GM23338 (cell line): ENCODE data around the gene OR3A2. TPM values are rescaled to one million over a fixed set of nuclear protein-coding genes. Genes with fewer than 3 reads are reported as not detected.

Experiments
- ATAC-seq: fragments of 200-7000 bp; cut with Tn5 transposase; 3 replicates; pipeline ENCODE4 v1.9.1; 2020
- DNase-seq: peaks from one replicate; pipeline ENCODE4 v3.0.0-alpha.2; 2015; ENCODE audit warnings: low spot score
- H2AFZ ChIP-seq: fragments of 200-600 bp; sonication (generic); 2 replicates; pipeline ENCODE4 v1.8.0; 2016; ENCODE audit warnings: antibody characterized with exemption, mild to moderate bottlenecking, moderate library complexity
- H3F3A ChIP-seq: fragments of 200-600 bp; sonication (generic); replicated peaks from 2 replicates; pipeline ENCODE4 v1.8.0; 2017; ENCODE audit warnings: antibody characterized with exemption, mixed run types, low read depth
- H3K27ac ChIP-seq: fragments of 200-600 bp; sonication (generic); 2 replicates; pipeline ENCODE4 v1.6.1; 2016; ENCODE audit warnings: low read depth
- H3K27me3 ChIP-seq: fragments of 200-600 bp; sonication (generic); 2 replicates; pipeline ENCODE4 v1.8.0; 2016; ENCODE audit warnings: mild to moderate bottlenecking, mixed run types, moderate library complexity; ENCODE audit not compliant: insufficient read depth
- H3K36me3 ChIP-seq: fragments of 200-600 bp; sonication (generic); 2 replicates; pipeline ENCODE4 v1.8.0; 2016; ENCODE audit warnings: mild to moderate bottlenecking; ENCODE audit not compliant: insufficient read depth
- H3K4me1 ChIP-seq: fragments of 200-600 bp; sonication (generic); 2 replicates; pipeline ENCODE4 v1.8.0; 2016; ENCODE audit warnings: mild to moderate bottlenecking, moderate library complexity; ENCODE audit not compliant: insufficient read depth
- H3K4me2 ChIP-seq: fragments of 200-600 bp; sonication (generic); 2 replicates; pipeline ENCODE4 v1.7.1; 2017; ENCODE audit warnings: mixed run types
- H3K4me3 ChIP-seq: fragments of 200-600 bp; sonication (generic); 2 replicates; pipeline ENCODE4 v1.6.1; 2016; ENCODE audit warnings: mixed run types
- H3K79me2 ChIP-seq: fragments of 200-600 bp; sonication (generic); replicated peaks from 2 replicates; pipeline ENCODE4 v1.8.0; 2017; ENCODE audit warnings: mild to moderate bottlenecking; ENCODE audit not compliant: insufficient read depth
- H3K9me2 ChIP-seq: fragments of 200-600 bp; sonication (generic); 2 replicates; pipeline ENCODE4 v1.8.0; 2017; ENCODE audit not compliant: insufficient read depth
- H4K20me1 ChIP-seq: fragments of 200-600 bp; sonication (generic); replicated peaks from 2 replicates; pipeline ENCODE4 v1.8.0; 2017; ENCODE audit warnings: mild to moderate bottlenecking; ENCODE audit not compliant: insufficient read depth
- H3K27ac Mint-ChIP-seq: 2 replicates; pipeline ENCODE4 v1.8.0; 2020; ENCODE audit warnings: inconsistent platforms, mild to moderate bottlenecking, moderate library complexity, mixed read lengths
- H3K27me3 Mint-ChIP-seq: 3 replicates; pipeline ENCODE4 v1.8.0; 2022; ENCODE audit warnings: low read depth, mild to moderate bottlenecking, moderate library complexity, mixed read lengths, inconsistent platforms; ENCODE audit not compliant: insufficient read depth, poor library complexity
- H3K36me3 Mint-ChIP-seq: 3 replicates; pipeline ENCODE4 v1.8.0; 2021; ENCODE audit warnings: low read depth, mild to moderate bottlenecking, inconsistent platforms, moderate library complexity, mixed read lengths
- H3K4me1 Mint-ChIP-seq: 3 replicates; pipeline ENCODE4 v1.8.0; 2020; ENCODE audit warnings: mild to moderate bottlenecking, inconsistent platforms, mixed read lengths
- H3K4me3 Mint-ChIP-seq: 3 replicates; pipeline ENCODE4 v1.8.0; 2021; ENCODE audit warnings: moderate library complexity, mild to moderate bottlenecking, inconsistent platforms, mixed read lengths
- H3K9me3 Mint-ChIP-seq: 3 replicates; pipeline ENCODE4 v1.8.0; 2020; ENCODE audit warnings: moderate library complexity, mild to moderate bottlenecking, inconsistent platforms, mixed read lengths
- CREB1 ChIP-seq: fragments of 250-450 bp; sonication (Bioruptor Pico); IDR thresholded peaks from 2 replicates; pipeline ENCODE4 v1.5.0; 2020; ENCODE audit warnings: low read depth, mild to moderate bottlenecking, moderate library complexity
- EZH2 ChIP-seq: fragments of 200-600 bp; sonication (generic); IDR thresholded peaks from one replicate; pipeline ENCODE4 v1.8.0; 2017; ENCODE audit warnings: antibody characterized with exemption, mild to moderate bottlenecking, low read depth; ENCODE audit not compliant: unreplicated experiment
- EZH2phosphoT487 ChIP-seq: fragments of 200-600 bp; sonication (generic); IDR thresholded peaks from one replicate; pipeline ENCODE4 v1.8.1; 2018; ENCODE audit warnings: antibody characterized with exemption; ENCODE audit not compliant: unreplicated experiment
- JUNB ChIP-seq: IDR thresholded peaks from one replicate; pipeline ENCODE4 v1.6.1; 2016; ENCODE audit warnings: antibody characterized with exemption; ENCODE audit not compliant: unreplicated experiment
- NANOG ChIP-seq: IDR thresholded peaks from 2 replicates; pipeline ENCODE4 v1.6.1; 2016; ENCODE audit warnings: antibody characterized with exemption, borderline replicate concordance
- POLR2AphosphoS5 ChIP-seq: IDR thresholded peaks from 2 replicates; pipeline ENCODE4 v1.6.1; 2016; ENCODE audit warnings: antibody characterized with exemption, low read depth
- STAT1 ChIP-seq: IDR thresholded peaks from one replicate; pipeline ENCODE4 v1.6.1; 2016; ENCODE audit warnings: antibody characterized with exemption; ENCODE audit not compliant: unreplicated experiment
- ZNF114 ChIP-seq: fragments of 250-450 bp; sonication (Bioruptor Pico); IDR thresholded peaks from 2 replicates; pipeline ENCODE4 v1.5.0; 2020; ENCODE audit warnings: mild to moderate bottlenecking, moderate library complexity
- ZNF331 ChIP-seq: fragments of 250-450 bp; sonication (Bioruptor Pico); IDR thresholded peaks from 2 replicates; pipeline ENCODE4 v1.5.0; 2020; ENCODE audit warnings: low read depth, mild to moderate bottlenecking, moderate library complexity
- polyA plus RNA-seq: library from polyadenylated mRNA; unstranded; fragments of >200 nt; fragmentation: Nextera tagmentation; extraction: Ambion mirVana; gene quantifications from 2 replicates; pipeline ENCODE4 v1.2.1, GENCODE V29; 2016
- total RNA-seq: library from RNA; depleted of rRNA; stranded (reverse); fragments of >200 nt; shearing (Covaris generic); gene quantifications from 2 replicates; pipeline ENCODE4 v1.2.3, GENCODE V29; 2014
- TF ChIP-seq, protein P1 (sequence below): IDR thresholded peaks from 2 replicates; pipeline ENCODE4 v1.6.1; 2016; ENCODE audit warnings: antibody characterized with exemption
- TF ChIP-seq, protein P2 (sequence below), 2 experiments: fragments of 200-600 bp in 1 of 2; sonication (generic) in 1 of 2; conservative IDR thresholded peaks; 2 replicates each; pipeline versions ENCODE4 v1.5.1 to v1.6.1; 2016 to 2017; ENCODE audit warnings: antibody characterized with exemption in 2 of 2, low read depth in 2 of 2, mild to moderate bottlenecking in 2 of 2, moderate library complexity in 1 of 2
- TF ChIP-seq, protein P3 (sequence below): fragments of 250-450 bp; sonication (Bioruptor Pico); IDR thresholded peaks from 2 replicates; pipeline ENCODE4 v1.5.0; 2020; ENCODE audit warnings: mild to moderate bottlenecking, moderate library complexity
- TF ChIP-seq, protein P4 (sequence below): IDR thresholded peaks from one replicate; pipeline ENCODE4 v1.6.1; 2018; ENCODE audit warnings: antibody characterized with exemption; ENCODE audit not compliant: unreplicated experiment

The OR3A2 gene
- total and polyA plus RNA-seq, 2 experiments from 2014 or later = 1.1 to 1.4 TPM

DNA sequence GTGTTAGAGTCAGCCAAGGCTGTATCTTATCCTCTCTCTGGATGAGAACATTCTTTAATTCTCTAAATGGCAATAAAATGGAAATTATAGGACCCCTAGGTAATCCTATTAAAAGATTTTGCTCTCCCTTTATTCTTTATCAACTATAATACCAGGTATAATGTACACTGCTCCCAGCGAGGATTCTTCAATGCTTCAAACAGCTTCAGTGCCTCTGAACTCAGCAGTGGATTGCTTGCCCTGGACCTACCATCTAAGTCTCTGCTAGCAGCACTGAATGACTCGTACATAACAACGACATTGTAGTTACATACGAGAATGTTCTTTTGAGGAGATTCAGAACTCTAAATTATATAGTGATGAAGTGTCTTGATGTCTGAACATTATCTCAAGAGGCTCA is 3.7 kb upstream of the OR3A2 start:
- H3K4me2 ChIP-seq = no peak overlapping the region
- no peaks in the 10 kb centered on the region for H4K20me1 ChIP-seq
- no peak overlapping the region for H3K4me3 ChIP-seq
- Mint-ChIP-seq H3K27me3 (peaks cover 16% of the 10 kb centered on the region), H3K27ac (no peak overlapping the region), H3K4me1 (no peaks in the 10 kb centered on the region), H3K36me3 (peaks cover 2% of the 10 kb centered on the region; the same call in 1 of the 3 replicates), H3K9me3 (peaks cover 30% of the 10 kb centered on the region), H3K4me3 (no peak overlapping the region)
- H3K9me2 ChIP-seq = peaks cover 10% of the 10 kb centered on the region; the same call in 1 of the 2 replicates
- DNase-seq (no peak), ATAC-seq (no peak)
- no peaks in the 10 kb centered on the region for H3K79me2 ChIP-seq
- H3K36me3 ChIP-seq = no peaks in the 10 kb centered on the region
- H3F3A ChIP-seq = no peaks in the 10 kb centered on the region
- H3K4me1 ChIP-seq = no peaks in the 10 kb centered on the region
- peaks cover 29% of the 10 kb centered on the region for H3K27me3 ChIP-seq
- no peak for TF ChIP-seq JUNB
- TF ChIP-seq, protein P1, sequence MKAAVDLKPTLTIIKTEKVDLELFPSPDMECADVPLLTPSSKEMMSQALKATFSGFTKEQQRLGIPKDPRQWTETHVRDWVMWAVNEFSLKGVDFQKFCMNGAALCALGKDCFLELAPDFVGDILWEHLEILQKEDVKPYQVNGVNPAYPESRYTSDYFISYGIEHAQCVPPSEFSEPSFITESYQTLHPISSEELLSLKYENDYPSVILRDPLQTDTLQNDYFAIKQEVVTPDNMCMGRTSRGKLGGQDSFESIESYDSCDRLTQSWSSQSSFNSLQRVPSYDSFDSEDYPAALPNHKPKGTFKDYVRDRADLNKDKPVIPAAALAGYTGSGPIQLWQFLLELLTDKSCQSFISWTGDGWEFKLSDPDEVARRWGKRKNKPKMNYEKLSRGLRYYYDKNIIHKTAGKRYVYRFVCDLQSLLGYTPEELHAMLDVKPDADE = no peak
- TF ChIP-seq, protein P2, sequence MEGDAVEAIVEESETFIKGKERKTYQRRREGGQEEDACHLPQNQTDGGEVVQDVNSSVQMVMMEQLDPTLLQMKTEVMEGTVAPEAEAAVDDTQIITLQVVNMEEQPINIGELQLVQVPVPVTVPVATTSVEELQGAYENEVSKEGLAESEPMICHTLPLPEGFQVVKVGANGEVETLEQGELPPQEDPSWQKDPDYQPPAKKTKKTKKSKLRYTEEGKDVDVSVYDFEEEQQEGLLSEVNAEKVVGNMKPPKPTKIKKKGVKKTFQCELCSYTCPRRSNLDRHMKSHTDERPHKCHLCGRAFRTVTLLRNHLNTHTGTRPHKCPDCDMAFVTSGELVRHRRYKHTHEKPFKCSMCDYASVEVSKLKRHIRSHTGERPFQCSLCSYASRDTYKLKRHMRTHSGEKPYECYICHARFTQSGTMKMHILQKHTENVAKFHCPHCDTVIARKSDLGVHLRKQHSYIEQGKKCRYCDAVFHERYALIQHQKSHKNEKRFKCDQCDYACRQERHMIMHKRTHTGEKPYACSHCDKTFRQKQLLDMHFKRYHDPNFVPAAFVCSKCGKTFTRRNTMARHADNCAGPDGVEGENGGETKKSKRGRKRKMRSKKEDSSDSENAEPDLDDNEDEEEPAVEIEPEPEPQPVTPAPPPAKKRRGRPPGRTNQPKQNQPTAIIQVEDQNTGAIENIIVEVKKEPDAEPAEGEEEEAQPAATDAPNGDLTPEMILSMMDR (conservative IDR thresholded peaks at IDR 0.05; ENCODE audit: low read depth in 2 of 2) = no peak
- no peak for TF ChIP-seq NANOG
- TF ChIP-seq, protein P3, sequence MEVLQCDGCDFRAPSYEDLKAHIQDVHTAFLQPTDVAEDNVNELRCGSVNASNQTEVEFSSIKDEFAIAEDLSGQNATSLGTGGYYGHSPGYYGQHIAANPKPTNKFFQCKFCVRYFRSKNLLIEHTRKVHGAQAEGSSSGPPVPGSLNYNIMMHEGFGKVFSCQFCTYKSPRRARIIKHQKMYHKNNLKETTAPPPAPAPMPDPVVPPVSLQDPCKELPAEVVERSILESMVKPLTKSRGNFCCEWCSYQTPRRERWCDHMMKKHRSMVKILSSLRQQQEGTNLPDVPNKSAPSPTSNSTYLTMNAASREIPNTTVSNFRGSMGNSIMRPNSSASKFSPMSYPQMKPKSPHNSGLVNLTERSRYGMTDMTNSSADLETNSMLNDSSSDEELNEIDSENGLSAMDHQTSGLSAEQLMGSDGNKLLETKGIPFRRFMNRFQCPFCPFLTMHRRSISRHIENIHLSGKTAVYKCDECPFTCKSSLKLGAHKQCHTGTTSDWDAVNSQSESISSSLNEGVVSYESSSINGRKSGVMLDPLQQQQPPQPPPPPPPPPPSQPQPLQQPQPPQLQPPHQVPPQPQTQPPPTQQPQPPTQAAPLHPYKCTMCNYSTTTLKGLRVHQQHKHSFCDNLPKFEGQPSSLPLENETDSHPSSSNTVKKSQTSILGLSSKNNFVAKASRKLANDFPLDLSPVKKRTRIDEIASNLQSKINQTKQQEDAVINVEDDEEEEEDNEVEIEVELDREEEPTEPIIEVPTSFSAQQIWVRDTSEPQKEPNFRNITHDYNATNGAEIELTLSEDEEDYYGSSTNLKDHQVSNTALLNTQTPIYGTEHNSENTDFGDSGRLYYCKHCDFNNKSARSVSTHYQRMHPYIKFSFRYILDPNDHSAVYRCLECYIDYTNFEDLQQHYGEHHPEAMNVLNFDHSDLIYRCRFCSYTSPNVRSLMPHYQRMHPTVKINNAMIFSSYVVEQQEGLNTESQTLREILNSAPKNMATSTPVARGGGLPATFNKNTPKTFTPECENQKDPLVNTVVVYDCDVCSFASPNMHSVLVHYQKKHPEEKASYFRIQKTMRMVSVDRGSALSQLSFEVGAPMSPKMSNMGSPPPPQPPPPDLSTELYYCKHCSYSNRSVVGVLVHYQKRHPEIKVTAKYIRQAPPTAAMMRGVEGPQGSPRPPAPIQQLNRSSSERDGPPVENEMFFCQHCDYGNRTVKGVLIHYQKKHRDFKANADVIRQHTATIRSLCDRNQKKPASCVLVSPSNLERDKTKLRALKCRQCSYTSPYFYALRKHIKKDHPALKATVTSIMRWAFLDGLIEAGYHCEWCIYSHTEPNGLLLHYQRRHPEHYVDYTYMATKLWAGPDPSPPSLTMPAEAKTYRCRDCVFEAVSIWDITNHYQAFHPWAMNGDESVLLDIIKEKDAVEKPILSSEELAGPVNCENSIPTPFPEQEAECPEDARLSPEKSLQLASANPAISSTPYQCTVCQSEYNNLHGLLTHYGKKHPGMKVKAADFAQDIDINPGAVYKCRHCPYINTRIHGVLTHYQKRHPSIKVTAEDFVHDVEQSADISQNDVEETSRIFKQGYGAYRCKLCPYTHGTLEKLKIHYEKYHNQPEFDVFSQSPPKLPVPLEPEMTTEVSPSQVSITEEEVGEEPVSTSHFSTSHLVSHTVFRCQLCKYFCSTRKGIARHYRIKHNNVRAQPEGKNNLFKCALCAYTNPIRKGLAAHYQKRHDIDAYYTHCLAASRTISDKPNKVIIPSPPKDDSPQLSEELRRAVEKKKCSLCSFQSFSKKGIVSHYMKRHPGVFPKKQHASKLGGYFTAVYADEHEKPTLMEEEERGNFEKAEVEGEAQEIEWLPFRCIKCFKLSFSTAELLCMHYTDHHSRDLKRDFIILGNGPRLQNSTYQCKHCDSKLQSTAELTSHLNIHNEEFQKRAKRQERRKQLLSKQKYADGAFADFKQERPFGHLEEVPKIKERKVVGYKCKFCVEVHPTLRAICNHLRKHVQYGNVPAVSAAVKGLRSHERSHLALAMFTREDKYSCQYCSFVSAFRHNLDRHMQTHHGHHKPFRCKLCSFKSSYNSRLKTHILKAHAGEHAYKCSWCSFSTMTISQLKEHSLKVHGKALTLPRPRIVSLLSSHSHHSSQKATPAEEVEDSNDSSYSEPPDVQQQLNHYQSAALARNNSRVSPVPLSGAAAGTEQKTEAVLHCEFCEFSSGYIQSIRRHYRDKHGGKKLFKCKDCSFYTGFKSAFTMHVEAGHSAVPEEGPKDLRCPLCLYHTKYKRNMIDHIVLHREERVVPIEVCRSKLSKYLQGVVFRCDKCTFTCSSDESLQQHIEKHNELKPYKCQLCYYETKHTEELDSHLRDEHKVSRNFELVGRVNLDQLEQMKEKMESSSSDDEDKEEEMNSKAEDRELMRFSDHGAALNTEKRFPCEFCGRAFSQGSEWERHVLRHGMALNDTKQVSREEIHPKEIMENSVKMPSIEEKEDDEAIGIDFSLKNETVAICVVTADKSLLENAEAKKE (CRISPR knock-in tag) = no peak
- no peak for TF ChIP-seq ZNF114 (CRISPR knock-in tag)
- no peak for TF ChIP-seq CREB1 (CRISPR knock-in tag)
- TF ChIP-seq EZH2 = no peak
- TF ChIP-seq EZH2phosphoT487 = no peak
- TF ChIP-seq, protein P4, sequence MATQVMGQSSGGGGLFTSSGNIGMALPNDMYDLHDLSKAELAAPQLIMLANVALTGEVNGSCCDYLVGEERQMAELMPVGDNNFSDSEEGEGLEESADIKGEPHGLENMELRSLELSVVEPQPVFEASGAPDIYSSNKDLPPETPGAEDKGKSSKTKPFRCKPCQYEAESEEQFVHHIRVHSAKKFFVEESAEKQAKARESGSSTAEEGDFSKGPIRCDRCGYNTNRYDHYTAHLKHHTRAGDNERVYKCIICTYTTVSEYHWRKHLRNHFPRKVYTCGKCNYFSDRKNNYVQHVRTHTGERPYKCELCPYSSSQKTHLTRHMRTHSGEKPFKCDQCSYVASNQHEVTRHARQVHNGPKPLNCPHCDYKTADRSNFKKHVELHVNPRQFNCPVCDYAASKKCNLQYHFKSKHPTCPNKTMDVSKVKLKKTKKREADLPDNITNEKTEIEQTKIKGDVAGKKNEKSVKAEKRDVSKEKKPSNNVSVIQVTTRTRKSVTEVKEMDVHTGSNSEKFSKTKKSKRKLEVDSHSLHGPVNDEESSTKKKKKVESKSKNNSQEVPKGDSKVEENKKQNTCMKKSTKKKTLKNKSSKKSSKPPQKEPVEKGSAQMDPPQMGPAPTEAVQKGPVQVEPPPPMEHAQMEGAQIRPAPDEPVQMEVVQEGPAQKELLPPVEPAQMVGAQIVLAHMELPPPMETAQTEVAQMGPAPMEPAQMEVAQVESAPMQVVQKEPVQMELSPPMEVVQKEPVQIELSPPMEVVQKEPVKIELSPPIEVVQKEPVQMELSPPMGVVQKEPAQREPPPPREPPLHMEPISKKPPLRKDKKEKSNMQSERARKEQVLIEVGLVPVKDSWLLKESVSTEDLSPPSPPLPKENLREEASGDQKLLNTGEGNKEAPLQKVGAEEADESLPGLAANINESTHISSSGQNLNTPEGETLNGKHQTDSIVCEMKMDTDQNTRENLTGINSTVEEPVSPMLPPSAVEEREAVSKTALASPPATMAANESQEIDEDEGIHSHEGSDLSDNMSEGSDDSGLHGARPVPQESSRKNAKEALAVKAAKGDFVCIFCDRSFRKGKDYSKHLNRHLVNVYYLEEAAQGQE = no peak
- no peak for TF ChIP-seq STAT1
- TF ChIP-seq POLR2AphosphoS5 = no peak
- no peak for TF ChIP-seq ZNF331 (CRISPR knock-in tag)
- H2AFZ ChIP-seq = no peak overlapping the region
- H3K27ac ChIP-seq = no peak overlapping the region
